Cerebellar cortex (tissue), 1 donor: Measurements from ENCODE around the gene ID2.

ENCODE experiments used
- DNase-seq: peaks from one replicate; pipeline ENCODE4 v3.0.0-alpha.2; 2015; ENCODE audit warnings: low spot score

Gene ID2

GRCh38 chr2:8669157-8669817 is 12.6 kb upstream of the ID2 start:
- DNase-seq = no peak

DNA sequence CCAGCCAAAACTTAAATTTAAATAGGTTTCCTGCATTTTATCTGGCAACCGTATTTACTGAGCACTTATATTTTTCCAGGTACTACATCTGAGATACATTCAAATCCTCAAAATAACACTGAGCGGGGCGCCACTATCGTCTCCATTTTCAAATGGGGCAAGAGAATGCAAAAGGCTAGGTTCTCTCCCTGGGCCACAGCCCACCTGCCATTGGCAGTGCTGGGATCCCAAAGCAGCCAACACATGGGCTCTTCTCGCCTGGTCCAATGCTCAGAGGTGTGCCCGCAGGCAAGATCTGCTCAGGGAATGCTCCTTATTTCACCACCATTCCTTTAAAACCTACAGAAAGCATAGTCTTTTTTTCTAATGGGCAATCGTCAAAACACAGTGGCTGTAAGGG is 11.3 kb upstream of the ID2 start:
- DNase-seq = no peak

DNA sequence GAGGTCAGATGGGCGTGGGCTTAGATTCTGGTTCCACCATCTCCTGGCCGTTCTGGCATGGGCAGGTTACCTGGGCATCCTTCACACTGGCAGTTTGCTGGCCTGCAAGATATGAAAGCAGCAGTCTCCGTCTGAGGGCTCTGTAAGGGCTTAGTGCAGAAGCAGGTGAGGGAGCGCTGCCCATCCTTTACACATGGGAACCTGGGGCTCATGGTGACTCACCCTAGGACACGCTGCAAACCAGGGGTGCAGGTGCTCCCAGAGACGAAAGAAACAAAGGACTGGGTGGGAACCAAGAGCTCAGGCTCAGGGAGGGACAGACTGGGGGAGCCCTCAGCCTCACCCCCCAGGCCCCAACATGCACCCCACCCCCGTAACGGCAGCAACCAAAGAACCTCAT is 10.7 kb upstream of the ID2 start:
- DNase-seq = no peak

DNA sequence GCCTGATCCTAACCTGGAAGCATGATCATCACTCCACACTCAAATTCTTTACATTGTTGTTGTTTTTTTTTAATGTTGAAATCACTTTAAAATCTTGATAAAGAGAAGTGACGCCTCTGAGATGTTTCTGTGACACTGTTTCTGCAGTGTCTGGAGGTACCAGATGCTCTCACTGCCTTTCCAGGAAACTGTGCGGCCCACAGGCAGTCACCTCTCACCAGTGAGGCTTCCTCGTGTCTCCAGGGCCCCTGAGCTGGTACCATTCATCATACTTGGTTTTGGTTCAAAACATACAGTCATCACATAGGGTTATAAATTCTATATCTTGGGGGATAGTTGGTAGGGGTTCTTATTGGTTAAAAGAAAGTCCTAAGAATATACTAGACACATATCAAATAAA is 10.1 kb upstream of the ID2 start:
- DNase-seq = no peak

DNA sequence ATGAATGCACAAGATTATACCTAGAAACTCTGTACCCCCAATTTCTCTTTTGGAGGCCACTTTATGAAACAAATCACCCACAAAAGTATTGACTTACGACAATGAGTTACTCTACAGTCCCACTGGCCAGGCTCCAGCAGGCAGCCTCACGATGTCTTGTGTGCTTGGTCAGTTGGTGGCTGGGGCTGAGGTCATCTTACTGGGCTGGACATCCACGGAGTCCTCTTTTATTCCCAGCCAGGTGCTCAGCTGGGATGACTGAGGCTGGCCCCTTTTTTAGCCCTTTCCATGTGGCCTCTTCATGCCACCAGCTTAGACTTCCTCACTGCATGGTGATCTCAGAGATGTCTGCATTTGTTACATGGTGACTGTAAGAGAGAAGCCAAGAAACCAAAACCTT is 8.9 kb upstream of the ID2 start:
- DNase-seq = no peak

- no peak for DNase-seq
Observed at GRCh38 chr2:8673381-8673780, 8.5 kb upstream of the ID2 start.

DNA sequence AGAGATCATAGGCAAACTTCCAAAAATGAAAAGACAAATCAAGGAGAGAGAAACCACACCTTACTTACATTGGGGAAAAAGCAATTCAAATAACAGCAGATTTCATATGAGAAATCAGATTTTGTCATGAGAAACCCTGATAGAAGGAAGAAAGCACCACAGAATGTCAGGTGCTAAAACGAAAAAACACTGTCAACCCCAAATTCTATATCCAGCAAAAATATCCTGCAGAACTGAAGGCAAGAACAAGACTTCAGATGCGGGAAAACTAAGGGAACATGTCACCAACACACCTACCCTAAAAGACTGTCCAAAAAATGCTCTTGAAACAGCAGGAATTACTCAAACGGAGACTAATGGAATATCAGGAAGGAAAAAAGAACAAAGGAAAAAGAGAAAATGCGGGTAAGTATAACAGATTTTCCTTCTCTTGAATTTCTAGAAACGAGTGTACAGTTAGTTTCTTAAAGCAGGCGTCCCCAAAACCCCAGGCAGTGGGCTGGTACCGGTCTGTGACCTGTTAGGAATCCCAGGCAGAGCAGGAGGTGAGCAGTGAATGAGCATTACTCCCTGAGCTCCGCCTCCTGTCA is 7.3 kb upstream of the ID2 start:
- no peak for DNase-seq

- DNase-seq = no peak
Observed at GRCh38 chr2:8675543-8675942, 6.3 kb upstream of the ID2 start.

DNA sequence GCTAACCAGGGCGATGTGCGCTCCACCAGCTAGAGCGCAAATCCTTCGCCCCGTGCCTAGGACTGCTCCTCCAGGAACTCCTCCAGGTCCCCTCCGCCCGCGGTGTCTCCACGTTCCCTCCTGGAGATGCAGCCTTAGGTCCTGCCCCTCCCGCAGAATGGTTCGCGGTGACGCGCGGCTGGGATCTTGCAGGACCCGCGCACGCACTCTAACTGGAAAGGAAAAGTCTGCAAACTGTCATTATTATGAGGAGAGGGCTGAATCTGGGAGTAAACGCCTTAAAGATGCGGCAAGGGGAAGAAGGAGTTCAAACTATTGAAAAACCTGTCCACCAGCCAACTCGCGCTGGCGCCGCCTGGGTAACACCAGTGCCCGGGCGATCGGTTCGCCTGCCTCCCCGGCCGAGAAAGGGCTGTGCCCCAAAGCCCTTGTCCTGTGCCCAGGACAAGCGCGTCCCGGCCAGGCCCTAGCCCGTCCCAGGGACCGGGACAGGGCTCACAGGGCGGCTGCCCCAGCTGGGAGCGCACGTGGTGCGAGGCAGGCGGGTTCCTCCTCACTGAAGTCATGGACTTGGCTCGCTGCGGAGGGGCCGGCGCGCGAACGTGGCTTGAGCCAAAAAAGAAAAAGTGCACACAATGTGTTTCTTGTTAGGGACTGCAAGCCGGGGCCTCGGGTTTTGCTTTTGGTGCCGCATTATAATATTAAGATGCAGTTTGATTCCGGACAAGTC is 5.5 kb upstream of the ID2 start:
- DNase-seq = peak; percentile 24

DNA sequence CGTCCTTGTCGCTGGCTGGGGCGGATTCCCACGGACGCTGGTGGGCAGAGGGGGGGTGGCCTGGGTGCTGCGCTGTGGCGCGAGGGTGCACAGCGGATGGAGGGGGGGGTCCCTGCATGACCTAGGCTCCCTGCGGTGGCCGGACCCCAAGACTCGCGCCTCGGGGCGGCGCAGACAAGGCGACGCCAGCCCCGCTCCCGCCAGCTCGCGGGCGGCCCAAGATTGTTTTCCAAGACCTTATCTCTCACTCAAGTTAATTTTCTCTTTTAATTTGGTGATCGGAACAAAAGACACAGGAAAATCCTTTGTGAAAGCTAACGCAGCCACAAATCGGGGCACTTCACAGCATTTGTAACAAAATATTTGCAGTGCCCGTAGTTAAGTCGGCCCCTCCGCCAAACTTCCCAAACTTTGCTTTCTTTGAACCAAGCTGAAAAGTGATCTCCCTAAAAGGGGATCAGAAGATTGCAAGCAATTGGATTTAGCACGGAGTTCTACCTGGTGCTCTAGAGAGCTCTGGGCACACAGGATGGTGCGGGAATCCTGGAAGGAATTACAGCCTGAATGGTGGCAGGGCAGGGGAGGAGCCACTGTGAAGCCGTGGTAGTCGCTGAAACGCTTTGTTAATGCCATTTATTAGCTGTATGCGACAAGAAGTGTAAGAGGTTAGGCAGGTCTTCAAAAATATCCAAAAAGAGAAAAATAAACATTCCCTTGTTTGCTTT is 4.8 kb upstream of the ID2 start:
- DNase-seq = peak; percentile 38

GRCh38 chr2:8677646-8678592 is 3.9 kb upstream of the ID2 start:
- peak; percentile 70 for DNase-seq

- peak; percentile 90 for DNase-seq
Observed at GRCh38 chr2:8678731-8679566, 2.9 kb upstream of the ID2 start.

- peak; percentile 44 for DNase-seq
Observed at GRCh38 chr2:8679567-8679826, 2.4 kb upstream of the ID2 start.

- peak; percentile 63 for DNase-seq
Observed at GRCh38 chr2:8679827-8680731, 1.8 kb upstream of the ID2 start.

DNA sequence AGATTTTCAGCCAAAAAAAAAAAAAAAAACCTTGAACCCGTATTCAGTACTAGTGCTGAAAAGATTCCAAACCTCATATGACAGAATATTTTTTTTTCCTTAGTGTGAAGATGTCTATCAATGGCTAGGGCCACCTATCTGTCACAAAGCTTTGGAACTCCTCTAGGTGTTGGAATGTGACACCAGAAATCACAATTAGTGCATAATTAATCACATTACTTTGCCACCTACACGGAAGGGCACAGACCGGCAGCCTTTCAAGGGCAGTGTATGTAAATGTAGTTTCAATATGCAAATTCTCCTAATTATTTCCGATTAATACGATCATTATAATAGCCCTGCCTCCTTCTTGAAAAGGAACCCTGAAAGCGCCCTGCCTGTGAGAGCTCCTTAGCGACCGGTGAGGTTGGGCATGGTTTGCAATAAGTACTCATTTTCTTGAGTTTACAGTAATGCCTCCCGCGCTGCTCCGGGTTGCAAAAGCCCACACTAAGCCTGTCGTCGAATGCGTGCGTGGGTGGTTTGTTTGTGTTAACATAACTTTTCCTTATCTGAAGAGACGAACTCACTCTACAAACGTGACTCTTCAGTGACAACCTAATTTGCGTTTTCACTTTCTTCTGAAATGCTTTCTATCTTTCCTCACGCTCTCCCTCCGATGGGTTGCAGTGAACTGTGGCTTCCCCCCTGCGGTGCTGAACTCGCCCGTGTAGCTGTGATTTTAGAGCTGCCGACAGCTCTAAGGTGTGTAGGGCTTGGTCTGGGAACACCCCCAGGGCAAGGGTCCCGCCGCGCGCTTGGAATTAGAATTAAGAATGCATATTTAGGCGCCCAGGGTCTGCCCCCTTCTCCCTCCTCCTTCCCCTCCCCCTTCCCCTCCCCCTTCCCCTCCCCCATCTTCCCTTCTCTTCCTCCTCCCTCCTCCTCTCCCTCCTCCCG is 765 bp upstream of the ID2 start:
- DNase-seq = peak; percentile 85

GRCh38 chr2:8682719-8683667 is 1.1 kb downstream of the ID2 start:
- peak; percentile 70 for DNase-seq

- DNase-seq = peak; percentile 77
Observed at GRCh38 chr2:8684540-8684877, 2.7 kb downstream of the ID2 start.
